GM18868 (cell line): ENCODE data around the gene KCND2.
A peak's percentile ranks its signal among the peaks of the same experiment; 100 is the strongest.
"Not testable (repeated sequence)": the region's sequence is repeated elsewhere in the genome, so short reads cannot be mapped to it uniquely, and the experiment has no call there.

Experiments
- ATAC-seq: cut with Tn5 transposase; IDR thresholded peaks from one replicate; pipeline ENCODE4 v1.9.1; 2021; ENCODE audit warnings: mild to moderate bottlenecking, moderate library complexity; ENCODE audit not compliant: unreplicated experiment

The KCND2 gene

DNA sequence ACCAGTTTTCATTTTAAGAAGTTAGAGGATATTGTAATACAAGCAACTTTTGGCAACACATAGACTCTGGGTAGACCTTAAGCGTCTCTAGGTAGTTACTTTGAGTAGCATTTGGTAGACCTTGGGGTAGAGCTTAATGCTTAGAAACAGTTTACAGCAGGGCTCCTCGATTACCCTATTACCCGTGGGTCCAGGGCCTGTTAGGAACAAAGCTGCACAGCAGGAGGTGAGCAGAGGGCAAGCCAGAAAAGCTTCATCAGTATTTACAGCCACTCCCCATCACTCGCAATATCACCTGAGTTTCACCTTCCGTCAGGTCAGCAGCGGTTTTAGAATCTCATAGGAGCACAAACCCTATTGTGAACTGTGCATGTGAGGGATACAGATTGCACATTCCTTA is 411.5 kb downstream of the KCND2 start:
- ATAC-seq: no peak

DNA sequence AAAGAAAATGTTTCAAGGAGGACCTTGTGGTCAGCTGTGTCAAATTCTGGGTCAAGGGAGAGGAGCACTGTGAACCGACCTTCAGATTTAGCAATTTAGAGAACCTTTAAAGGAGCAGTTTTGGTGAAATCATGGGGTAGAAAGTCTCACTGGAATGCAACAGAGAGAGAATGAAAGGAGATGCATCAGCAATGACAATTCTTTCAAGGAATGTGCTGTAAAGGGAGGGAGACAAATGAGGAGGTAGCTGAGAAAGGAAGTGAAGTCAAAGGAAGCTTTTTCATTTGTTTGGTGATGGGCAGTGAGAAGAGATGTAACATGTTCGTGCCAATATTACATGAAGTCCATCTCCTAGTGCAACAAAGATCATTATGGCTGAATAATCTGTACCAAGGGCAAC is 418.9 kb downstream of the KCND2 start:
- no peak for ATAC-seq

GRCh38 chr7:120695848-120696247 is 422.9 kb downstream of the KCND2 start:
- no peak for ATAC-seq

GRCh38 chr7:120700796-120701195 is 427.8 kb downstream of the KCND2 start:
- no peak for ATAC-seq

DNA sequence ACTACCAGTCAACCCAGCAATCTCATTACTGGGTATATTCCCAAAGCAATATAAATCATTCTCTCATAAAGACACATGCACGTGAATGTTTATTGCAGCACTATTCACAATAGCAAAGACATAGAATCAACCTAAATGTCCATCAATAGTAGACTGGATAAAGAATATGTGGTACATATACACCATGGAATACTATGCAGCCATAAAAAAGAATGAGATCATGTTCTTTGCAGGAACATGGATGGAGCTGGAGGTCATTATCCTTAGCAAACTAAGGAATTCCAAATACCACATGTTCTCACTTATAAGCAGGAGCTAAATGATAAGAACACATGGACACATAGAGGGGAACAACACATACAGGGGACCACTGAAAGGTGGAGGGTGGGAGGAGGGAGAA is 429.4 kb downstream of the KCND2 start:
- not testable (repeated sequence) for ATAC-seq

- no peak for ATAC-seq
Observed at GRCh38 chr7:120703585-120704240, 430.7 kb downstream of the KCND2 start.

- ATAC-seq: no peak
Observed at GRCh38 chr7:120709252-120709971, 436.4 kb downstream of the KCND2 start.

DNA sequence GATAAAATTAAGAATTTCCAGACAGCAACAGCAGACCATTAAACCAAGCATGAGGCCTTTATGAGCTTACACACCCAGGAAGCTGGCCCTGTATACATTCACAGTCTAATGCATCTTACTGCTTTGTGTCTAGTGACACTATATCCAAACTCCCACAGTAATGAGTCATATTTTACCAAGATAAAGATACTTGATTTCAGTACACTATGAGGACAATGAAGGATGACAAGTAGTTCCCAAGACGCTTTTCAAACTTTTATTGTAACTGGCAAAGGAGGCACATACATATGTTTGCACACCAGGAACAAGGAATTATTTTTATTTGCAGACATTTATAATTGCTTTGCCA is 437.0 kb downstream of the KCND2 start:
- ATAC-seq: no peak

DNA sequence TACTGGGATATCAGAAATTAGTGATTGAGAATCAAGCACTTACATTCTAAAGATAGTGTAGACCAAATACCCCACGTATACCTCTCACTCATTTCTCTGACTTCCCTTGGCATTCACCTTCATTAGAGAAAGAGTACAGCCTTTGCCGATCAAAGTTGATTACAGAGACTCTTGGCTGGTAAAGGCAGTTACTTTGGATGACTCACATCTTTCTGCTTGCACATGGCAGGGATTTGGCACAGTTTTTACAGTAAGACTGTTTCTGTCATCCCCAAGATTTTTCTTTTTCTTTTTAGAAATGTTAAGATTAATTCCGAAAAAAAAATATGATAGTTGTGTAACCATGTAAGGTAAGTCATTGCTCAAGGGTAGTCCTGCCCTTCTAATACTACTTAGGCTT is 442.0 kb downstream of the KCND2 start:
- no peak for ATAC-seq

GRCh38 chr7:120716307-120716706 is 443.3 kb downstream of the KCND2 start:
- no peak for ATAC-seq

DNA sequence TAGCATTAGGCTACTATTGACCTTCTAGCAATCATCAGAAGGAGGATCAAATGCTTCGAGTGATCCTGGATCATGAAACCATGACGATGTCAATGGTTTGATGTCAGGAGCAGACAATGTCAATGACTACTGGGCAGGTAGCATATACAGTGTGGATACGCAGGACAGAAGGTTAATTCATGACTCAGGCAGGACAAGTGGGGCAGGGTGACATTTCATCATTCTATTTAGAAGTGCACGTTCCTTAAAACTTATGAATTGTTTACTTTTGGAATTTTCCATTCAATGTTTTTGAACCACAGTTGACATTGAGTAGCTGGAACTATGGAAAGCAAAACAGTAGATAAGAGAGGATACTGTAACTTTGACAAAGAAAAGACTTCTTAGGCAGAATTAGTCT is 444.2 kb downstream of the KCND2 start:
- ATAC-seq: no peak

DNA sequence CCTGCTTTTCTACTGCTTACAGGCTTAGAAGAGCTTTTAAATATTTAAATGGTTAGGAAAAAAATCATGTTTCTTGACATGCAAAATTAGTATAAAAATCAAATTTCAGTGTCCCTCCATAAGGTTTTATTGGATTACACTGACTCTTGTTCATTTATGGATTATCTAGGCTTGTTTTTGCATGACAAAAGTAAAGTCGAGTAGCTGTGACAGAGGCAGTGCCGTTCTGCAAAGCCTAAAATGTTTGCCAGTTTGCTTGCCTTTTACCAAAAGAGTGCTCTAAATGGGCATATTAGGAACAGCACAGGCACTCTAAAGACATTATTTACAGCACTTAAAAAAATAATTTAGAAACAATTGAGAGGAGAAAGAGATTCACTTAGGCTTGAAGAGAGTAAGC is 445.4 kb downstream of the KCND2 start:
- ATAC-seq: no peak

DNA sequence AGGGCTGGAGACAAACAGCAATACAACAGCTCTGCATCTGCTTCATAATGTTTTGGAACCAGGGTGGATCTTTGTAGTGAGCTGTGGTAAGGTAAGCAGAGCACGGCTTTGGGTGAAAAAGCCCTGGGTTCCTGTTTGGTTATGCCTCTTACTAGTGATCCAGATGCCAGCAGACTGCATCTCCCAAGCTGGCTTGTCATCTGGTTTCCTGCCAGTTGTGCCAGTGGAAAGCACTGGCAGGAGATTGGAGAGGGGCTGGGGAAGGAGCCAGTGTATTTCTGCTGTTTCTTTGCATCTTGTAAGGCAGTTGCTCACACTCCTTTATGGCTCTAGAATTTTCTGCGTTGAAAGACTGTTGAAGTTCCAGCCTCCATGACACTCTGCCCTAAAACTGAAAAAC is 447.3 kb downstream of the KCND2 start:
- no peak for ATAC-seq

- peak; percentile 42 for ATAC-seq
Observed at GRCh38 chr7:120723465-120724385, 450.8 kb downstream of the KCND2 start.

DNA sequence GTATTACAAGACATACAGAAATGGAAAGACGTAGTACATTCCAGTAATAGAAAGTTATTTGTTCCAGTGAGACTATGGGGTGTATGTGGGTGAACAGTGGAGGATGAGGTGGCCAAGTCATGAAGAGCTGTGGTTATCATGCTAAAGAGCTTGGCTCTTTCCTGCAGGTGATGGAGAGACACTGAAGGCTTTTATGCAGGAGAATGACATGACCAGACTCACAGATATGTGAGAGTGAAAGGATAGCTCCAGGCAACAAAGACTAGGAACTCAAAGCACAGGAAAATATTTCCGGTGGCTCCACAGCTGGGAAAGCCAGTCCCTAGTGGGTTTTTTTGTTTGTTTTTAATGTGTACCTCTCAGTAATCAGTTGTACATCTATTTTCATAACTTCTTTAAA is 451.5 kb downstream of the KCND2 start:
- no peak for ATAC-seq

- no peak for ATAC-seq
Observed at GRCh38 chr7:120724955-120725354, 452.0 kb downstream of the KCND2 start.

DNA sequence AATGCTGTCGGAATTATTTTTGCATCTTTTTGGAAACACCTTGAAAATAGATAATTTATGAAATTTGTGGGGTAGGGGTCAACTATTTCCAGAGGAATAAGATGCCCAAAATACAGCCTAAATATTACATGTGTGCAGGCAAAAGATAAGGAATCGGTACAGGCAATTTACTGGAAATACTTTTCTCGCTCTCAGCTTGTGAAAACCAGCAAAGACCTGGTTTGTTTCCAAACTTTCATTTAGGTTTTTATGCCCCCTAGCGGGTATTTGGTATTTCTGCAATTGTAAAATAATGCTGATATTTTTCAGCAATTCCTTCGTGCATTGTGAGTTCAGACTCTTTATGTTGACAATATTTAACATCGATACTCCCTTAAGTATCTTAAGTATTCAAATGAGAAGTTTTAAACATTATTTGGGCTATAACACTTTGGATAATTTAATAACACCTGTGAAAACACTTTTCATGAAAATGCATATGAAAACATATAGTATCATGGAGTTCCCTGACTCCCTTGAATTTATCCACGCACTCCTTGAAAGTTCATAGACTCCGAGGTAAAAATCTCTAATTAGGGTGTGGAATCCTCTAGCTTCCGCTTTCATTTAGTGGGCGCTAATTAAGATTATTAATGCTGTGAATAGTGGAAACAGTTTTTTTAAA is 452.5 kb downstream of the KCND2 start:
- ATAC-seq: no peak

DNA sequence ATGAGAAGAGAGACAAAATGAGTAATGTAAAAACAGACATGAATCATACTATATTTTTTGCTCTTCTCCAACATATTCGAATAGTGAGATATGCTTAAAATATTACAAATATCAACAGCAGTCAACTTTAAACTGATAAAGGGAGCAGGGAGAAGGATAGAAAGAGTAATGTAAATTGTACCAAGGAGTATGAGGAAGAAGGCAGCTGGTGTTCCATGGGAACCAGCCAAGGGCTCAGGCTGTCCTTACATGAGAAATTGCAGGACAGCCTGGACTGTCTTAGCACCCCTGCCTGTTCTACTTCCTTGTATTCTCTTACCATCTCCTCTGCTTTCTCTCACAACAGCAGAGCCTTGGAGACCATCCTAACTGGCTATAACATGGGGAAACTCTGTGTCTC is 456.3 kb downstream of the KCND2 start:
- ATAC-seq: no peak

DNA sequence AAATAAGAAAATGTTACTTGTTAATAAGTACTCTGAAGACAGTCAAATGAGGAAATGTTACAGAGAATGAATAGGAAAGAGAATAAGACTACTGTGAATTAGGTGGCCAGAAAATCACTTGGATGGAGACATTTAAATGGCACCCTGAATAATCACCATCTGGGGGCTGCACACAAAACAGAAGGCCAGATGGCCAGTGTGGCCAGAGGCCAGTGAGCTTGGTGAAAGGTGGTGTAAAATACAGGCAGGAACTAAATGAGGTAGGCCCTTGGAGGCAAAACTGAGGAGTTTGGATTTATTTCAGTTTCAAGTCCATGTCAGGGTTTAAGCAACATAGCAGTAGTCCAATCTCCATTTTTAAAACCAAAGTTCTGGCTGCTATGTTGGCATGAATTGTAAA is 458.3 kb downstream of the KCND2 start:
- no peak for ATAC-seq

- no peak for ATAC-seq
Observed at GRCh38 chr7:120732256-120732655, 459.3 kb downstream of the KCND2 start.

DNA sequence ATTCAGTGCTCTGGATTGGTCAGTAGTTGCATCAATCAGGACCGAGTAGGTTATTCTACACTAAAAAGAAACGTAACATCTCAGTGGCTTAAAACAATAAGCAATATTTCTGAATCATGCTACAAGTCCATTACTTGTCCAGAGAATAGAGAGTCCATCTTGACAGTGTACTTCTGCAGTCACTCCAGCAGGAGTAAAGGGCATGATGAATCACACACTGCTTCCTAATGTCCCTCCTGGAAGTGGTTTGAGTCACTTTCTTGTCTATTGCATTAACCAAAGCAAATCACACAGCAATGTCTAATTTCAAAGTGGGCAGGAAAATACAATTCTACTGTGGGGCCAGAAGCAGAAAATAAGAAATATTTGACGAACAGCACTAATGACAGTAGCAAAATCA is 460.2 kb downstream of the KCND2 start:
- no peak for ATAC-seq
